Measurements from ENCODE around the gene DQX1. TPM values are rescaled to one million over a fixed set of nuclear protein-coding genes. Genes with fewer than 3 reads are reported as not detected.

DQX1 gene
- total and polyA plus RNA-seq, 2 of the 8 experiments (the other 6 are each of a cell fraction or from before 2014, with no cell fraction given): 0.76 to 1.1 TPM

- TF ChIP-seq CHD7 (IDR thresholded peaks at IDR 0.05; ENCODE audit: insufficient replicate concordance, low read length) (no peak), GTF2F1 (IDR thresholded peaks at IDR 0.05; ENCODE audit: borderline replicate concordance, low read depth, low read length) (no peak), RXRA (IDR thresholded peaks at IDR 0.05; ENCODE audit: insufficient read depth, low read depth, low read length) (no peak), SP1 (IDR thresholded peaks at IDR 0.05; ENCODE audit: low read depth, low read length) (peak; percentile 47; the same call in 1 of the 2 replicates), KDM5A (IDR thresholded peaks at IDR 0.05; ENCODE audit: low read length) (peak; percentile 94), TAF7 (optimal IDR thresholded peaks at IDR 0.05; ENCODE audit: borderline replicate concordance, low read depth, low read length) (peak; percentile 75), TBP (IDR thresholded peaks at IDR 0.05; ENCODE audit: low read depth, low read length) (peak; percentile 68), EGR1 (IDR thresholded peaks at IDR 0.05; ENCODE audit: borderline replicate concordance, low read depth, low read length) (no peak; the same call in 1 of the 2 replicates), HDAC2 (IDR thresholded peaks at IDR 0.05; ENCODE audit: borderline replicate concordance in 1 of 2, low read depth in 2 of 2, low read length in 2 of 2) (peak in 1 of 2 experiments; percentile 87; a peak in 2 of 4 replicates)
These were observed 43.0 kb downstream of the DQX1 start, which contains the start of the genes CCDC142 and TTC31 (continued) for GRCh38 chr2:74482801-74483674.
